PC-3 (cell line): ENCODE measurements around the gene PLCL2. TPM values are rescaled to one million over a fixed set of nuclear protein-coding genes. Genes with fewer than 3 reads are reported as not detected.

ENCODE experiments used
- ATAC-seq: fragments of 200-7000 bp; cut with Tn5 transposase; 2 replicates; pipeline ENCODE4 v1.9.1; 2020; ENCODE audit warnings: mild to moderate bottlenecking, moderate library complexity
- BruUV-seq: library from RNA; stranded (reverse); fragments of 400-500 nt; replicated peaks from 2 replicates; lab custom pipeline; 2021; lab: Mats Ljungman, UMichigan
- CTCF ChIA-PET: fragments of 300-600 bp; sonication (Branson Sonifier 250); formaldehyde crosslinking; loops from one replicate; lab custom pipeline; 2022; ENCODE audit warnings: antibody characterized with exemption; lab: Charles Lee
- POLR2A ChIA-PET: fragments of 300-600 bp; sonication (Branson Sonifier 250); formaldehyde crosslinking; loops from one replicate; lab custom pipeline; 2022; ENCODE audit warnings: antibody characterized with exemption; ENCODE audit not compliant: unreplicated experiment; lab: Charles Lee
- DNase-seq: peaks from one replicate; pipeline ENCODE4 v3.0.0-alpha.2; 2015
- H2AFZ ChIP-seq: fragments of 300-600 bp; sonication (generic); 2 replicates; pipeline ENCODE4 v1.6.0; 2016; ENCODE audit warnings: antibody characterized with exemption, low read length
- H3F3A ChIP-seq: fragments of 300-600 bp; sonication (generic); one replicate; pipeline ENCODE4 v1.6.0; 2017; ENCODE audit warnings: antibody characterized with exemption, low read length, control low read depth, mild to moderate bottlenecking; ENCODE audit not compliant: unreplicated experiment
- H3K27ac ChIP-seq: fragments of 300-600 bp; sonication (generic); 2 replicates; pipeline ENCODE4 v1.5.1; 2016; ENCODE audit warnings: mild to moderate bottlenecking, low read length
- H3K27me3 ChIP-seq: fragments of 300-600 bp; sonication (generic); 2 replicates; pipeline ENCODE4 v1.6.1; 2016; ENCODE audit warnings: low read length, mixed read lengths
- H3K36me3 ChIP-seq: fragments of 300-600 bp; sonication (generic); 2 replicates; pipeline ENCODE4 v1.6.1; 2016; ENCODE audit warnings: low read depth, mixed run types, low read length, mixed read lengths
- H3K4me1 ChIP-seq: fragments of 300-600 bp; sonication (generic); 2 replicates; pipeline ENCODE4 v1.5.1; 2016; ENCODE audit warnings: low read length; ENCODE audit not compliant: insufficient read depth
- H3K4me2 ChIP-seq: fragments of 300-600 bp; sonication (generic); 2 replicates; pipeline ENCODE4 v1.6.0; 2016; ENCODE audit warnings: low read length
- H3K4me3 ChIP-seq: fragments of 300-600 bp; sonication (generic); 2 replicates; pipeline ENCODE4 v1.5.1; 2016; ENCODE audit warnings: mild to moderate bottlenecking, low read length, mixed read lengths
- H3K79me2 ChIP-seq: fragments of 300-600 bp; sonication (generic); 2 replicates; pipeline ENCODE4 v1.6.1; 2017; ENCODE audit warnings: low read length, mixed read lengths
- H3K9ac ChIP-seq: fragments of 300-600 bp; sonication (generic); 2 replicates; pipeline ENCODE4 v1.6.0; 2016; ENCODE audit warnings: mild to moderate bottlenecking, low read length
- H3K9me2 ChIP-seq: fragments of 300-600 bp; sonication (generic); replicated peaks from 2 replicates; pipeline ENCODE4 v1.6.1; 2016; ENCODE audit warnings: mixed run types, low read length, mixed read lengths
- H3K9me3 ChIP-seq: fragments of 300-600 bp; sonication (generic); 2 replicates; pipeline ENCODE4 v1.6.1; 2016; ENCODE audit warnings: low read length, mixed read lengths
- H4K20me1 ChIP-seq: fragments of 300-600 bp; sonication (generic); 2 replicates; pipeline ENCODE4 v1.6.1; 2016; ENCODE audit warnings: low read length, mixed read lengths
- CTCF ChIP-seq: fragments of 300-600 bp; sonication (generic); conservative IDR thresholded peaks from 2 replicates; pipeline ENCODE4 v1.5.1; 2017; ENCODE audit warnings: antibody characterized with exemption, low read depth, mild to moderate bottlenecking, low read length
- EZH2 ChIP-seq: fragments of 300-600 bp; sonication (generic); IDR thresholded peaks from one replicate; pipeline ENCODE4 v1.6.1; 2017; ENCODE audit warnings: antibody characterized with exemption, mild to moderate bottlenecking, low read length; ENCODE audit not compliant: unreplicated experiment
- EZH2phosphoT487 ChIP-seq: fragments of 300-600 bp; sonication (generic); IDR thresholded peaks from 2 replicates; pipeline ENCODE4 v1.6.1; 2018; ENCODE audit warnings: mild to moderate bottlenecking, antibody characterized with exemption, low read length, borderline replicate concordance
- intact Hi-C: fragments of 100-400 bp; cut with micrococcal nuclease; formaldehyde crosslinking; loops from 2 replicates; pipeline ENCODE4 v1.9.0; 2023
- total RNA-seq: library from RNA; depleted of rRNA; stranded (reverse); fragments of >200 nt; gene quantifications from 2 replicates; pipeline ENCODE4 v1.2.3, GENCODE V29; 2014

The PLCL2 gene
- total RNA-seq, 1 experiment from 2014 or later = 9.8 TPM

DNA sequence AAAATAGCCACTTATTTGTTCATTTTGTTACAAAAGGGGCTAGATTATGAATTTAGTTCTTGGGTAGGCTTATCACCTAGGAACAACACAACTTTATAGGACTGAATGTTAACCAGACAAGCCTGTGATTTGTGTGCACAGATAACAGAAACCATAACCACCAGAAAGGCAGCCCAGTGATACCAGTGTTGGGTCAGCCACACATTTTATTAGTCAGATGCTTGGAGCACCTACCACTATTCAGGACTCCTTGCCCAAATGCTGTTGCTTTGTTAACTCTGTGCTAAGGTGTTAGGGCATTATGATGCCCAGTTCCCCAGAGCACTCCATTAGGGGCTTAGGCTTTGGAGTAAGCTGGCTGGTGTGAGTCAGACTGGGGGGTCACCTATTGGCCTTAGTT, 22.5 kb downstream of the PLCL2 start:
- no TSS peak for BruUV-seq
- Histone ChIP-seq H3F3A (no peaks in the 10 kb centered on the region), H4K20me1 (no peaks in the 10 kb centered on the region), H3K27me3 (no peaks in the 10 kb centered on the region), H3K4me3 (no peak overlapping the region; the same call in 1 of the 2 replicates), H3K27ac (peak overlapping the region; percentile 51), H3K9me3 (no peaks in the 10 kb centered on the region), H2AFZ (peak overlapping the region; percentile 10; the same call in 1 of the 2 replicates), H3K36me3 (no peaks in the 10 kb centered on the region), H3K9me2 (no peaks in the 10 kb centered on the region), H3K79me2 (peaks cover 24% of the 10 kb centered on the region), H3K4me1 (peaks cover 22% of the 10 kb centered on the region), H3K9ac (peak overlapping the region; percentile 36), H3K4me2 (peak overlapping the region; percentile 52)
- intact Hi-C loops = loop anchor here (5.0 kb wide), 1 partner anchor 105 kb away; no protein-coding TSS in a partner anchor
- POLR2A ChIA-PET = no interaction called here
- ATAC-seq (peak; percentile 34), DNase-seq (peak; percentile 16)
- CTCF ChIA-PET = no interaction called here
- TF ChIP-seq EZH2phosphoT487 (no peak), EZH2 (no peak), CTCF (no peak)

- ChIA-PET POLR2A (no interaction called here), CTCF (no interaction called here)
- Histone ChIP-seq H3K4me1 (peaks cover 22% of the 10 kb centered on the region), H3K9me2 (no peaks in the 10 kb centered on the region), H3K27me3 (no peaks in the 10 kb centered on the region), H4K20me1 (no peaks in the 10 kb centered on the region), H3K27ac (no peak overlapping the region), H3K9ac (no peak overlapping the region), H3K36me3 (no peaks in the 10 kb centered on the region), H2AFZ (no peak overlapping the region), H3K79me2 (peaks cover 24% of the 10 kb centered on the region), H3K9me3 (no peaks in the 10 kb centered on the region), H3K4me3 (no peak overlapping the region), H3K4me2 (no peak overlapping the region), H3F3A (no peaks in the 10 kb centered on the region)
- ATAC-seq (no peak), DNase-seq (no peak)
- intact Hi-C loops = loop anchor here (5.0 kb wide), 1 partner anchor 104 kb away; no protein-coding TSS in a partner anchor
- BruUV-seq = no TSS peak
- TF ChIP-seq CTCF = no peak
- TF ChIP-seq EZH2 = no peak
- TF ChIP-seq EZH2phosphoT487 = no peak
Measured at GRCh38 chr3:16908016-16908807, 23.5 kb downstream of the PLCL2 start.

- H2AFZ ChIP-seq = no peak overlapping the region
- H3K9me2 ChIP-seq = no peaks in the 10 kb centered on the region
- no peaks in the 10 kb centered on the region for H4K20me1 ChIP-seq
- CTCF ChIA-PET = interaction anchor here (0.6 kb wide), 1 partner anchor 11 kb away, joined by 3 read pairs; no protein-coding TSS in a partner anchor
- H3K27me3 ChIP-seq = no peaks in the 10 kb centered on the region
- POLR2A ChIA-PET = no interaction called here
- no peak overlapping the region for H3K27ac ChIP-seq
- H3K9ac ChIP-seq = no peak overlapping the region
- H3K4me3 ChIP-seq = no peak overlapping the region
- H3K4me1 ChIP-seq = peaks cover 22% of the 10 kb centered on the region
- no peaks in the 10 kb centered on the region for H3K9me3 ChIP-seq
- intact Hi-C loops = loop anchor here (5.0 kb wide), 1 partner anchor 103 kb away; no protein-coding TSS in a partner anchor
- H3F3A ChIP-seq = no peaks in the 10 kb centered on the region
- no peaks in the 10 kb centered on the region for H3K36me3 ChIP-seq
- TF ChIP-seq CTCF (no peak), EZH2phosphoT487 (no peak), EZH2 (no peak)
- H3K79me2 ChIP-seq = peaks cover 24% of the 10 kb centered on the region
- no peak overlapping the region for H3K4me2 ChIP-seq
- no peak for DNase-seq
- BruUV-seq = no TSS peak
- no peak for ATAC-seq
Measured at GRCh38 chr3:16908896-16909295, 24.1 kb downstream of the PLCL2 start.
